Liver (tissue), 9 donors: ENCODE measurements around the gene FAM13B. TPM values are rescaled to one million over a fixed set of nuclear protein-coding genes. Genes with fewer than 3 reads are reported as not detected.

Experiments
- DNase-seq: peaks from one replicate; pipeline ENCODE4 v3.0.0-alpha.2; 2017; ENCODE audit warnings: low spot score
- H3K27ac ChIP-seq, 2 donors: one replicate each; pipeline ENCODE4 v1.7.0; 2013; ENCODE audit warnings: inconsistent platforms in 2 of 2, low read length in 2 of 2, control low read depth in 1 of 2, low read depth in 1 of 2, mild to moderate bottlenecking in 1 of 2
- H3K27me3 ChIP-seq, 4 donors: one replicate each; pipeline versions ENCODE4 v1.6.1 to v1.7.0; 2013; ENCODE audit warnings: low read length in 3 of 4, inconsistent platforms in 1 of 4, mild to moderate bottlenecking in 1 of 4, moderate library complexity in 1 of 4; ENCODE audit not compliant: control insufficient read depth in 4 of 4, insufficient read depth in 4 of 4
- H3K36me3 ChIP-seq, 4 donors: one replicate each; pipeline versions ENCODE4 v1.6.1 to v1.7.0; 2013; ENCODE audit warnings: low read length in 3 of 4, mild to moderate bottlenecking in 3 of 4, low read depth in 1 of 4, moderate library complexity in 1 of 4; ENCODE audit not compliant: control insufficient read depth in 4 of 4, insufficient read depth in 3 of 4
- H3K4me1 ChIP-seq, 4 donors: one replicate each; pipeline versions ENCODE4 v1.6.1 to v1.7.0; 2013; ENCODE audit warnings: low read length in 3 of 4, mild to moderate bottlenecking in 3 of 4, moderate library complexity in 1 of 4; ENCODE audit not compliant: control insufficient read depth in 4 of 4, insufficient read depth in 4 of 4
- H3K4me3 ChIP-seq, 3 donors: one replicate each; pipeline versions ENCODE4 v1.6.1 to v1.7.0; 2013; ENCODE audit warnings: low read length in 3 of 3, control low read depth in 1 of 3, low read depth in 1 of 3, mild to moderate bottlenecking in 1 of 3
- H3K9ac ChIP-seq, 2 donors: one replicate each; pipeline ENCODE4 v1.7.0; 2013; ENCODE audit warnings: low read length in 2 of 2, mild to moderate bottlenecking in 2 of 2, moderate library complexity in 2 of 2, control low read depth in 1 of 2, low read depth in 1 of 2
- H3K9me3 ChIP-seq, 4 donors: one replicate each; pipeline versions ENCODE4 v1.6.1 to v1.7.0; 2013; ENCODE audit warnings: low read length in 3 of 4; ENCODE audit not compliant: control insufficient read depth in 4 of 4
- ATF3 ChIP-seq: IDR thresholded peaks from 2 replicates; pipeline ENCODE4 v1.6.1; 2016; ENCODE audit warnings: antibody characterized with exemption
- CTCF ChIP-seq: fragments of 150-350 bp; IDR thresholded peaks from 2 replicates; pipeline ENCODE4 v1.5.1; 2017; ENCODE audit warnings: improper control_type of control experiment, low read depth, low read length; ENCODE audit not compliant: missing input control
- EGR1 ChIP-seq, 2 donors: IDR thresholded peaks; 2 replicates each; pipeline ENCODE4 v1.6.1; 2016 to 2018; ENCODE audit warnings: antibody characterized with exemption in 2 of 2, low read depth in 2 of 2
- FOXA1 ChIP-seq: IDR thresholded peaks from 2 replicates; pipeline ENCODE4 v1.6.1; 2016; ENCODE audit warnings: antibody characterized with exemption
- FOXA2 ChIP-seq: IDR thresholded peaks from 2 replicates; pipeline ENCODE4 v1.6.1; 2016; ENCODE audit warnings: antibody characterized with exemption
- GABPA ChIP-seq, 2 donors: IDR thresholded peaks in 1 of 2; conservative IDR thresholded peaks in 1 of 2; 2 replicates each; pipeline ENCODE4 v1.6.1; 2016; ENCODE audit warnings: antibody characterized with exemption in 2 of 2, mild to moderate bottlenecking in 1 of 2, moderate library complexity in 1 of 2
- HNF4G ChIP-seq: IDR thresholded peaks from 2 replicates; pipeline ENCODE4 v1.6.1; 2016; ENCODE audit warnings: antibody characterized with exemption
- JUND ChIP-seq, 2 donors: IDR thresholded peaks; 2 replicates each; pipeline ENCODE4 v1.6.1; 2016; ENCODE audit warnings: antibody characterized with exemption in 2 of 2
- MAX ChIP-seq: IDR thresholded peaks from 2 replicates; pipeline ENCODE4 v1.6.1; 2016; ENCODE audit warnings: antibody characterized with exemption
- NR2F2 ChIP-seq: IDR thresholded peaks from 2 replicates; pipeline ENCODE4 v1.6.1; 2016; ENCODE audit warnings: antibody characterized with exemption
- RAD21 ChIP-seq, 2 donors: IDR thresholded peaks; 2 replicates each; pipeline ENCODE4 v1.6.1; 2016; ENCODE audit warnings: antibody characterized with exemption in 2 of 2, mild to moderate bottlenecking in 2 of 2
- RXRA ChIP-seq, 2 donors: IDR thresholded peaks; 2 replicates each; pipeline ENCODE4 v1.6.1; 2017 to 2018; ENCODE audit warnings: antibody characterized with exemption in 2 of 2, mild to moderate bottlenecking in 1 of 2
- SP1 ChIP-seq: IDR thresholded peaks from 2 replicates; pipeline ENCODE4 v1.6.1; 2018; ENCODE audit warnings: antibody characterized with exemption, mild to moderate bottlenecking
- TAF1 ChIP-seq: conservative IDR thresholded peaks from 2 replicates; pipeline ENCODE4 v1.6.1; 2016; ENCODE audit warnings: antibody characterized with exemption, mild to moderate bottlenecking
- YY1 ChIP-seq: IDR thresholded peaks from 2 replicates; pipeline ENCODE4 v1.6.1; 2016; ENCODE audit warnings: antibody characterized with exemption, mild to moderate bottlenecking
- ZBTB33 ChIP-seq: IDR thresholded peaks from 2 replicates; pipeline ENCODE4 v1.6.1; 2016; ENCODE audit warnings: antibody characterized with exemption
- WGBS: extraction: QIAGEN DNeasy Blood & Tissue Kit; methylation state at CpG from one replicate; pipeline ENCODE4 v1.1.7; 2013; 5-methylcytosine and 5-hydroxymethylcytosine counted together
- polyA plus RNA-seq, 2 donors: library from polyadenylated mRNA; stranded (reverse) in 1 of 2; unstranded in 1 of 2; fragments of 200-250 nt in 1 of 2; fragments of >200 nt in 1 of 2; fragmentation: Nextera tagmentation in 1 of 2; extraction: Ambion mirVana in 1 of 2; gene quantifications; one replicate each; pipeline versions ENCODE4 v1.2.1 to v1.2.3, GENCODE V29; 2013 to 2015
- total RNA-seq, 2 donors: library from RNA; depleted of rRNA; stranded (reverse); fragments of >200 nt; gene quantifications; one replicate each; pipeline ENCODE4 v1.2.3, GENCODE V29; 2014
- TF ChIP-seq, protein P1 (sequence below): IDR thresholded peaks from 2 replicates; pipeline ENCODE4 v1.6.1; 2016; ENCODE audit warnings: antibody characterized with exemption, mild to moderate bottlenecking
- donor health status: healthy.
- donor health status: healthy.
- donor health status: healthy.
- donor health status: healthy.
- donor health status: healthy.

The FAM13B gene
- total and polyA plus RNA-seq, 4 donors, result 4.3 to 19.0 (median 10.8) TPM

- TF ChIP-seq ZBTB33, result no peak
- TF ChIP-seq ATF3, result no peak
- no peak for TF ChIP-seq YY1
- no peak for TF ChIP-seq SP1
- no peak for TF ChIP-seq RXRA (IDR thresholded peaks at IDR 0.05)
- TF ChIP-seq RAD21 (IDR thresholded peaks at IDR 0.05), result no peak
- no peak for TF ChIP-seq MAX
- no peak for TF ChIP-seq EGR1 (IDR thresholded peaks at IDR 0.05; ENCODE audit: low read depth in 2 of 2)
Measured at GRCh38 chr5:138011991-138012390, 20.9 kb downstream of the FAM13B start (continued).

DNA sequence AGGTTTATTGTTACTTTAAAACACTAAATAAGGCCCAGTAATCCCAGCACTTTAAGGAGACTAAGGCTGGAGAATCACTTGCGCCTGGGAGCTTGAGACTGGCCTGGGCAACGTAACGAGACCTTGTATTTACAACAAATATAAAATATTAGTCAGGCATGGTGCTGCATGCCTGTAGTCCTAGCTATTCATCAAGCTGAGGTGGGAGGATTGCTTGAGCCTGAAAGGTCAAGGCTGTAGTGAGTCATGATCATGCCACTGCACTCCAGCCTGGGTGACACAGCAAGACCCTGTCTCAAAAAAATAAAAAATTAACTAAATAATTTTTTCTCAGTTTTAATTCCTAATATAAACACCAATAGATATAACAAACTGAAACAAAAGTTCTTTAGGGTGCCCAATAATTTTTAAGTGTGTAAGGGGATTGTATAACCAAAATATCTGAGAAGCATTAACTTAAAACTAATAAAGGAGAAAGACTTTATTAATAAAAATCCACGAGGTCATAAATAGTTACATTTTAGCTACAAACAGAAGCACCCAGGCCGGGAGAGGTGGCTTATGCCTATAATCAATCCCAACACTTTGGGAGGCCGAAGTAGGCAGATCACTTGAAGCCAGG, 32.7 kb downstream of the FAM13B start:
- 95% methylated on average over 6 of the region's 6 CpGs for WGBS
- no peaks in the 10 kb centered on the region for H3K27me3 ChIP-seq
- peaks cover 0 to 7% (median 3%) of the 10 kb centered on the region in 4 donors for H3K36me3 ChIP-seq

More for the DNA sequence above, 32.7 kb downstream of the FAM13B start:
- no peak for DNase-seq
- H3K27ac ChIP-seq, result no peak overlapping the region
- peaks cover 0 to 2% (median 0%) of the 10 kb centered on the region in 4 donors for H3K4me1 ChIP-seq
- TF ChIP-seq, protein P1, sequence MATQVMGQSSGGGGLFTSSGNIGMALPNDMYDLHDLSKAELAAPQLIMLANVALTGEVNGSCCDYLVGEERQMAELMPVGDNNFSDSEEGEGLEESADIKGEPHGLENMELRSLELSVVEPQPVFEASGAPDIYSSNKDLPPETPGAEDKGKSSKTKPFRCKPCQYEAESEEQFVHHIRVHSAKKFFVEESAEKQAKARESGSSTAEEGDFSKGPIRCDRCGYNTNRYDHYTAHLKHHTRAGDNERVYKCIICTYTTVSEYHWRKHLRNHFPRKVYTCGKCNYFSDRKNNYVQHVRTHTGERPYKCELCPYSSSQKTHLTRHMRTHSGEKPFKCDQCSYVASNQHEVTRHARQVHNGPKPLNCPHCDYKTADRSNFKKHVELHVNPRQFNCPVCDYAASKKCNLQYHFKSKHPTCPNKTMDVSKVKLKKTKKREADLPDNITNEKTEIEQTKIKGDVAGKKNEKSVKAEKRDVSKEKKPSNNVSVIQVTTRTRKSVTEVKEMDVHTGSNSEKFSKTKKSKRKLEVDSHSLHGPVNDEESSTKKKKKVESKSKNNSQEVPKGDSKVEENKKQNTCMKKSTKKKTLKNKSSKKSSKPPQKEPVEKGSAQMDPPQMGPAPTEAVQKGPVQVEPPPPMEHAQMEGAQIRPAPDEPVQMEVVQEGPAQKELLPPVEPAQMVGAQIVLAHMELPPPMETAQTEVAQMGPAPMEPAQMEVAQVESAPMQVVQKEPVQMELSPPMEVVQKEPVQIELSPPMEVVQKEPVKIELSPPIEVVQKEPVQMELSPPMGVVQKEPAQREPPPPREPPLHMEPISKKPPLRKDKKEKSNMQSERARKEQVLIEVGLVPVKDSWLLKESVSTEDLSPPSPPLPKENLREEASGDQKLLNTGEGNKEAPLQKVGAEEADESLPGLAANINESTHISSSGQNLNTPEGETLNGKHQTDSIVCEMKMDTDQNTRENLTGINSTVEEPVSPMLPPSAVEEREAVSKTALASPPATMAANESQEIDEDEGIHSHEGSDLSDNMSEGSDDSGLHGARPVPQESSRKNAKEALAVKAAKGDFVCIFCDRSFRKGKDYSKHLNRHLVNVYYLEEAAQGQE, result no peak
- TF ChIP-seq NR2F2 (no peak), GABPA (IDR thresholded peaks at IDR 0.05 in 1 of 2, conservative IDR thresholded peaks at IDR 0.05 in 1 of 2) (no peak), ATF3 (no peak), RXRA (IDR thresholded peaks at IDR 0.05) (no peak), HNF4G (no peak), FOXA2 (no peak), RAD21 (IDR thresholded peaks at IDR 0.05) (no peak), EGR1 (IDR thresholded peaks at IDR 0.05; ENCODE audit: low read depth in 2 of 2) (no peak), TAF1 (no peak), ZBTB33 (no peak), YY1 (no peak), JUND (IDR thresholded peaks at IDR 0.05) (no peak), FOXA1 (no peak), CTCF (no peak)
- H3K4me3 ChIP-seq, result no peak overlapping the region
- no peaks in the 10 kb centered on the region for H3K9me3 ChIP-seq
- no peak overlapping the region for H3K9ac ChIP-seq
